Esophagus muscularis mucosa (tissue), 4 donors: ENCODE data around the gene DDRGK1. TPM values are rescaled to one million over a fixed set of nuclear protein-coding genes. Genes with fewer than 3 reads are reported as not detected.

Experiments used
- DNase-seq: peaks from one replicate; pipeline ENCODE4 v3.0.0-alpha.2; 2017; ENCODE audit errors: extremely low spot score
- H3K27ac ChIP-seq, 4 donors: fragments of 200-600 bp; sonication (generic); replicated peaks in 1 of 4; 1 replicate in 3 of 4; 2 replicates in 1 of 4; pipeline ENCODE4 v1.5.1; 2016 to 2019; ENCODE audit warnings: mild to moderate bottlenecking in 1 of 4
- H3K27me3 ChIP-seq, 4 donors: fragments of 200-600 bp; sonication (generic); one replicate each; pipeline versions ENCODE4 v1.5.1 to v1.6.0; 2016 to 2019
- H3K36me3 ChIP-seq, 4 donors: fragments of 200-600 bp; sonication (generic); one replicate each; pipeline ENCODE4 v1.5.1; 2016 to 2019
- H3K4me1 ChIP-seq, 4 donors: fragments of 200-600 bp; sonication (generic); one replicate each; pipeline ENCODE4 v1.5.1; 2016 to 2019
- H3K4me3 ChIP-seq, 4 donors: fragments of 200-600 bp; sonication (generic); 1 replicate in 2 of 4; 2 replicates in 2 of 4; pipeline ENCODE4 v1.5.1; 2016 to 2019; ENCODE audit warnings: mild to moderate bottlenecking in 4 of 4, moderate library complexity in 1 of 4
- H3K9me3 ChIP-seq, 4 donors: fragments of 200-600 bp; sonication (generic); 1 replicate in 3 of 4; 2 replicates in 1 of 4; pipeline ENCODE4 v1.5.1; 2016 to 2019
- EP300 ChIP-seq: sonication (generic); formaldehyde crosslinking; IDR thresholded peaks from one replicate; pipeline ENCODE4 v1.6.1; 2017; ENCODE audit warnings: antibody characterized with exemption
- POLR2A ChIP-seq: fragments of 450-650 bp; IDR thresholded peaks from one replicate; pipeline ENCODE4 v1.6.1; 2017; ENCODE audit warnings: antibody characterized with exemption, moderate library complexity, mild to moderate bottlenecking, low read depth
- POLR2AphosphoS5 ChIP-seq, 2 donors: sonication (generic); formaldehyde crosslinking; IDR thresholded peaks; one replicate each; pipeline ENCODE4 v1.6.1; 2017; ENCODE audit warnings: antibody characterized with exemption in 2 of 2
- WGBS: methylation state at CpG from one replicate; pipeline ENCODE4 v1.1.5; 2018; 5-methylcytosine and 5-hydroxymethylcytosine counted together
- intact Hi-C: fragments of 100-400 bp; cut with DNase I; formaldehyde crosslinking; loops from one replicate; pipeline ENCODE4 v1.15.1; 2023
- total RNA-seq, 4 donors: library from RNA; depleted of rRNA; stranded (reverse); fragments of >200 nt; gene quantifications; one replicate each; pipeline versions ENCODE4 v1.1.0 to v1.2.1, GENCODE V29; 2016
- TF ChIP-seq, protein P1 (sequence below), 3 experiments: fragments of 200-600 bp in 2 of 3; fragments of 450-650 bp in 1 of 3; sonication (generic) in 2 of 3; IDR thresholded peaks; one replicate each; pipeline ENCODE4 v1.5.1; 2017 to 2019; ENCODE audit warnings: antibody characterized with exemption in 3 of 3, mild to moderate bottlenecking in 2 of 3, moderate library complexity in 1 of 3

Gene DDRGK1
- total RNA-seq, 4 donors from 2014 or later = 64.4 to 86.0 (median 69.7) TPM

GRCh38 chr20:3227506-3227905 is 23.0 kb upstream of the DDRGK1 start:
- DNase-seq = no peak
- Histone ChIP-seq H3K27ac (no peak overlapping the region), H3K4me3 (no peak overlapping the region), H3K27me3 (no peaks in the 10 kb centered on the region), H3K36me3 (peaks cover 5 to 34% (median 16%) of the 10 kb centered on the region in 4 donors), H3K4me1 (no peaks in the 10 kb centered on the region), H3K9me3 (no peaks in the 10 kb centered on the region)
- TF ChIP-seq POLR2AphosphoS5 (IDR thresholded peaks at IDR 0.05) = no peak
- intact Hi-C loops = no loop called here
- WGBS = 78% methylated on average over 7 of the region's 7 CpGs

DNA sequence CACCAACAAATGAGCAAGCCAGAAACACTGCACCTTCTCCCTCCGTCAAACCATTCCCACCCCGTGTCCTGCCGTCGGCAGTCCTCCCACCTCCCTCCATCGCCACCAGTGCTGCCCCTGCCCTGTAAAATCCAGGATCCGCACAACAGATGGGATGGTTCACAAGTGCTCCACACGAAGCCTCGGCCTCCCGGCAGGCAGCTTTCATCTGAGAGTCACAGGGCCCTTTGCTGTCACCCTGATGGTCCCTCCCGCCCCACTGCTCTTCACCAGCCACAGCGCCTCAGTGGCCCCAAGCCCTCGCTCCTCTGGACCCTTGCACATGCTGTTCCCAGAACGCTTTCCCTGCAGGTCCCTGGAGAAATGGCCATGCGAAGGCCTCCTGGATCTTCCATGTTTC is 22.4 kb upstream of the DDRGK1 start:
- no peaks in the 10 kb centered on the region for H3K27me3 ChIP-seq
- H3K36me3 ChIP-seq = peaks cover 8 to 40% (median 22%) of the 10 kb centered on the region in 4 donors
- no peaks in the 10 kb centered on the region for H3K4me1 ChIP-seq
- no peak overlapping the region for H3K27ac ChIP-seq
- TF ChIP-seq POLR2AphosphoS5 (IDR thresholded peaks at IDR 0.05) (no peak), POLR2A (no peak), EP300 (no peak)
- TF ChIP-seq, protein P1, sequence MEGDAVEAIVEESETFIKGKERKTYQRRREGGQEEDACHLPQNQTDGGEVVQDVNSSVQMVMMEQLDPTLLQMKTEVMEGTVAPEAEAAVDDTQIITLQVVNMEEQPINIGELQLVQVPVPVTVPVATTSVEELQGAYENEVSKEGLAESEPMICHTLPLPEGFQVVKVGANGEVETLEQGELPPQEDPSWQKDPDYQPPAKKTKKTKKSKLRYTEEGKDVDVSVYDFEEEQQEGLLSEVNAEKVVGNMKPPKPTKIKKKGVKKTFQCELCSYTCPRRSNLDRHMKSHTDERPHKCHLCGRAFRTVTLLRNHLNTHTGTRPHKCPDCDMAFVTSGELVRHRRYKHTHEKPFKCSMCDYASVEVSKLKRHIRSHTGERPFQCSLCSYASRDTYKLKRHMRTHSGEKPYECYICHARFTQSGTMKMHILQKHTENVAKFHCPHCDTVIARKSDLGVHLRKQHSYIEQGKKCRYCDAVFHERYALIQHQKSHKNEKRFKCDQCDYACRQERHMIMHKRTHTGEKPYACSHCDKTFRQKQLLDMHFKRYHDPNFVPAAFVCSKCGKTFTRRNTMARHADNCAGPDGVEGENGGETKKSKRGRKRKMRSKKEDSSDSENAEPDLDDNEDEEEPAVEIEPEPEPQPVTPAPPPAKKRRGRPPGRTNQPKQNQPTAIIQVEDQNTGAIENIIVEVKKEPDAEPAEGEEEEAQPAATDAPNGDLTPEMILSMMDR (IDR thresholded peaks at IDR 0.05) = no peak
- H3K9me3 ChIP-seq = no peaks in the 10 kb centered on the region
- intact Hi-C loops = no loop called here
- 94% methylated on average over 13 of the region's 14 CpGs for WGBS
- no peak for DNase-seq
- no peak overlapping the region for H3K4me3 ChIP-seq

DNA sequence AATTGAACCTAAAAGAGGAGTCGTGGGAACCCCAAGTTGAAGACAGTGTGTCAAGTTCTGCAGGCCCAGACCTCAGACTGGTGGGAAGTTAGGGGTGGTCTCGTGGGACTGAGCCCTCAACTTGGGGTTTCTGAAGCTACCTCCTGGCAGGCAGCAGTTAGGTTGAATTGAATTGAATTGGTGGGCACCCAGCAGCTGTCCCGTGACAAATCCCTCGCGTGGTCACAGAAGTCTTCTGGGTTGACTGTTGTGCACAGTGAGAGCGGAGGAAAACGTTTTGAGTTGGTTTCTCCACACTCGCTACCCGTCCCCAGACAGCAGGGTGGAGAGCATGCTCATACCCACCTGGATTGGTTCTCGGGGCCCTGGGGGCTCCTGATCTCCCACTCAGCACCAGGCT is 21.6 kb upstream of the DDRGK1 start:
- TF ChIP-seq EP300 = no peak
- TF ChIP-seq POLR2AphosphoS5 (IDR thresholded peaks at IDR 0.05) = no peak
- no peak for TF ChIP-seq POLR2A
- TF ChIP-seq, protein P1 (IDR thresholded peaks at IDR 0.05) = no peak

DNA sequence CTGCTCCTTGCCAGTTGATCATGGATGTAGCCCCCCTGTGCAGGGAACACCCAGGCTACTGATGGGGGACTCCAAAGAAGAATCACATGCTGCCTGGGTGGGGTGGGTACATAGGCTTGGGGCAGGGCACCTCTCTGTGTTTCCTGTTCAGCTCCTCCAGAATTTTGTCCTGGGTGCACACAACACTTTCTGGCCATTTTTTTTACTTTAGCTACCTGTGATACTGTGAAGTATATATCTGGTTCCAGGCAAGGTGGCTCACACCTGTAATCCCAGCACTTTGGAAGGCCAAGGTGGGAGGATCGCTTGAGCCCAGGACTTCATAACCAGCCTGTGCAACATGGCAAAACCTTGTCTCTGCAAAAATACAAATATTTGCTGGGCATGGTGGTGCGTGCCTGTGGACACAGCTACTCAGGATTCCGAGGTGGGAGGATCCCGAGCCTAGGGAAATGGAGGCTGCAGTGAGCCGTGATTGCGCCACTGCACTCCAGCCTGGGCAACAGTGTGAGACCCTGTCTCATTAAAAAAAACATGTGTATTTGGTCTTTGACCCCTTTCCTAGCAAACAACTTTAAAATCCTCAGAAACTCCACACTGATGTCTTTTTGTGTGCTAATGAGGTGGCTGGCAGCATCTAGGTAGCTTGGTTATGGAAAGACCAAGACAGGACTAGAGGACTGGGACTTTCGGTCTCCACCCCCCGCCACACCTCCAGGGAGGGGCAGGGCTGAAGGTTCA is 20.4 kb upstream of the DDRGK1 start:
- H3K36me3 ChIP-seq = peaks cover 14 to 59% (median 40%) of the 10 kb centered on the region in 4 donors

More for the DNA sequence above, 21.6 kb upstream of the DDRGK1 start:
- H3K27me3 ChIP-seq = no peaks in the 10 kb centered on the region
- H3K4me1 ChIP-seq = no peaks in the 10 kb centered on the region
- H3K36me3 ChIP-seq = peaks cover 14 to 48% (median 30%) of the 10 kb centered on the region in 4 donors
- 90% methylated on average over 10 of the region's 10 CpGs for WGBS
- DNase-seq = no peak
- intact Hi-C loops = no loop called here
- no peak overlapping the region for H3K4me3 ChIP-seq
- H3K27ac ChIP-seq = no peak overlapping the region
- H3K9me3 ChIP-seq = no peaks in the 10 kb centered on the region

GRCh38 chr20:3223994-3224680 is 19.7 kb upstream of the DDRGK1 start:
- WGBS = 82% methylated on average over 12 of the region's 20 CpGs
- H3K9me3 ChIP-seq = no peaks in the 10 kb centered on the region
- intact Hi-C loops = no loop called here
- H3K4me3 ChIP-seq = no peak overlapping the region
- no peaks in the 10 kb centered on the region for H3K27me3 ChIP-seq
- H3K4me1 ChIP-seq = no peaks in the 10 kb centered on the region
- H3K27ac ChIP-seq = no peak overlapping the region
- peaks cover 14 to 65% (median 42%) of the 10 kb centered on the region in 4 donors for H3K36me3 ChIP-seq
- TF ChIP-seq, protein P1 (IDR thresholded peaks at IDR 0.05) = no peak
- no peak for TF ChIP-seq POLR2A
- TF ChIP-seq POLR2AphosphoS5 (IDR thresholded peaks at IDR 0.05) = no peak
- TF ChIP-seq EP300 = no peak
- no peak for DNase-seq

More for the DNA sequence above, 20.4 kb upstream of the DDRGK1 start:
- Histone ChIP-seq H3K4me3 (no peak overlapping the region), H3K27me3 (no peaks in the 10 kb centered on the region), H3K9me3 (no peaks in the 10 kb centered on the region), H3K27ac (no peak overlapping the region), H3K4me1 (no peaks in the 10 kb centered on the region)
- intact Hi-C loops = no loop called here
- WGBS = 94% methylated on average over 8 of the region's 8 CpGs
- TF ChIP-seq EP300 = no peak
- no peak for TF ChIP-seq POLR2AphosphoS5 (IDR thresholded peaks at IDR 0.05)
- TF ChIP-seq POLR2A = no peak
- TF ChIP-seq, protein P1 (IDR thresholded peaks at IDR 0.05) = no peak
- no peak for DNase-seq
